Thymus (tissue), 11 donors: Measurements from ENCODE around the gene PAX4. TPM values are rescaled to one million over a fixed set of nuclear protein-coding genes. Genes with fewer than 3 reads are reported as not detected.
"Not testable (repeated sequence)": the region's sequence is repeated elsewhere in the genome, so short reads cannot be mapped to it uniquely, and the experiment has no call there.

ENCODE experiments used
- DNase-seq, 9 donors: peaks; one replicate each; pipeline ENCODE4 v3.0.0-alpha.2; 2013; ENCODE audit warnings: low spot score in 9 of 9, low read depth in 6 of 9, missing footprints in 1 of 9
- H3K27ac ChIP-seq, 2 donors: one replicate each; pipeline ENCODE4 v1.5.1; 2013; ENCODE audit warnings: control low read depth in 1 of 2, low read depth in 1 of 2, low read length in 1 of 2, mild to moderate bottlenecking in 1 of 2, moderate library complexity in 1 of 2
- H3K27me3 ChIP-seq, 2 donors: one replicate each; pipeline ENCODE4 v1.5.1; 2013; ENCODE audit warnings: low read length in 1 of 2; ENCODE audit not compliant: control insufficient read depth in 2 of 2, insufficient read depth in 1 of 2
- H3K36me3 ChIP-seq, 2 donors: one replicate each; pipeline ENCODE4 v1.5.1; 2013; ENCODE audit warnings: low read length in 1 of 2, mild to moderate bottlenecking in 1 of 2, moderate library complexity in 1 of 2; ENCODE audit not compliant: control insufficient read depth in 2 of 2, insufficient read depth in 2 of 2
- H3K4me1 ChIP-seq, 2 donors: one replicate each; pipeline ENCODE4 v1.5.1; 2013; ENCODE audit warnings: low read length in 2 of 2; ENCODE audit not compliant: control insufficient read depth in 2 of 2, insufficient read depth in 2 of 2
- H3K4me3 ChIP-seq, 2 donors: one replicate each; pipeline ENCODE4 v1.5.1; 2013; ENCODE audit warnings: low read length in 2 of 2, control low read depth in 1 of 2, mild to moderate bottlenecking in 1 of 2
- H3K9me3 ChIP-seq, 2 donors: one replicate each; pipeline ENCODE4 v1.5.1; 2013; ENCODE audit warnings: low read length in 1 of 2, mild to moderate bottlenecking in 1 of 2; ENCODE audit not compliant: control insufficient read depth in 2 of 2, insufficient read depth in 1 of 2
- WGBS: extraction: QIAGEN DNeasy Blood & Tissue Kit; methylation state at CpG from one replicate; pipeline ENCODE4 v1.1.7; 2013; 5-methylcytosine and 5-hydroxymethylcytosine counted together
- polyA plus RNA-seq: library from polyadenylated mRNA; stranded (reverse); fragments of 200-250 nt; gene quantifications from one replicate; pipeline ENCODE4 v1.2.3, GENCODE V29; 2013
- total RNA-seq: library from RNA; stranded (reverse); fragments of 120-200 nt; gene quantifications from one replicate; pipeline ENCODE4 v1.2.4, GENCODE V29; 2013
- donor health status: healthy.

PAX4 gene
- total and polyA plus RNA-seq, 2 donors: 0.11 TPM; not detected in 1

DNA sequence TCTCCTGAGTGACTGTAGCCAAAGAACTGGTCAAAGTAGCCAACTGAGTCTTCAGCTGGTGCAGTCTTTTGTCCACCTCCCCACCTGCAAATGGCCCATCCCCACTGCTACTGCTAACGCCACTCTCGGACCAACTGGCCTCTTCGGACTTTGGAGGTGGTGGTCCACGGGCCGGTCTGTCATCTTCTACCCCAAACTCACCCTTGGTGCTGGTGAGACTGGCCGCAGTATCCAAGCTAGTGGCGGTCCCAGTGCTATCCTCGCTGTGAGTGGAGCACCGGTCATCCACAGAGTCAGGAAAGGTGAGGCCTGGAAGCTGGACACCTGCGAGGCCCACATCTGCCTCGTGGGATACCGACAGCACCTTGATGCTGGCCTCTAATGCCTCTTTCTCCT, 33.3 kb downstream of the PAX4 start:
- Histone ChIP-seq H3K27me3 (peaks cover 0 to 8% of the 10 kb centered on the region in 2 donors), H3K27ac (no peak overlapping the region), H3K9me3 (peaks cover 0 to 3% of the 10 kb centered on the region in 2 donors), H3K4me1 (peaks cover 33 to 40% of the 10 kb centered on the region in 2 donors), H3K4me3 (peak overlapping the region; percentile 69 to 84), H3K36me3 (peaks cover 19 to 35% of the 10 kb centered on the region in 2 donors)
- no peak for DNase-seq
- WGBS: 41% methylated on average over 12 of the region's 12 CpGs

DNA sequence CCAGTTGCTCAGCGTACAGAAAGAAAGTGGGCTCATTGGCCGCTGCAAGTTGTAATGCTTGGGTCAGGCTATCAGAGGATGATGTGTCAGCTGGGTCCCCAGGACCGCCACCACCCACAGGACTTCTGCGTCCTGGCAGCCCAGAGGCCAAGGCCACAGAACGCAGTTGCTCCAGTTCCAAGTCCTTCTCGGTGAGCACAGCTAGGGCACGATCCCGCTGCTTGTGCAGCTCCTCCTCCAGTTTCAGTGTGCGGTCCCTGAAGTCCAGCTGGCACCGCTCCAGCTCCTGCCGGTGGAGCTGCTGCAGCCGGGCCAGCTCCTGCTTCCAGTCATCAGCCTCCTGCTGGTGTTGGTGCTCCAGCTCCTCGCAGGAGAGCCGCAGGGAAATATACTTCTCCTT, 35.6 kb downstream of the PAX4 start:
- no peak for DNase-seq
- Histone ChIP-seq H3K27ac (no peak overlapping the region), H3K4me1 (peaks cover 19 to 25% of the 10 kb centered on the region in 2 donors), H3K36me3 (peaks cover 25 to 45% of the 10 kb centered on the region in 2 donors), H3K27me3 (peaks cover 0 to 1% of the 10 kb centered on the region in 2 donors), H3K9me3 (no peaks in the 10 kb centered on the region), H3K4me3 (no peak overlapping the region)
- WGBS: 97% methylated on average over 14 of the region's 14 CpGs

DNA sequence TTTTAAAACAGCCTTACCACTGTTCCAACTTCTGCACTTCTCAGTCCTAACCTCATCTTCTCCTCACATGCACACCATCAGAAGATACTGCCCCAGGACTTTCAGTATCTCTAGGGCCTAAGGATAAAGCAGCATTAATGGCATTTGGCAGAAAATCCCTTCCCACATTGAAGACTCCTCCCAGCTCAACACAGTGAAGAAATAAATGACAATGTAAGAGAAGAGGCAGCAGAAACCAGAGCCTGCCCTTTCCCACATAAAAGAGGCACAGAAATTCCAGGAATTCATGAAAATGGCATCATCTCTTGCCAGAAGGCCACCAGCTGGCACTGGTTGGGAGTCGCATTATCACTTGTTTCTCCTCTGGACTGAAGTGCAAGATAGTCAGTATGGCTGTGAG, 36.2 kb downstream of the PAX4 start:
- H3K9me3 ChIP-seq: no peaks in the 10 kb centered on the region
- H3K4me3 ChIP-seq: no peak overlapping the region
- H3K4me1 ChIP-seq: peaks cover 19 to 25% of the 10 kb centered on the region in 2 donors
- H3K27me3 ChIP-seq: no peaks in the 10 kb centered on the region
- peaks cover 25 to 45% of the 10 kb centered on the region in 2 donors for H3K36me3 ChIP-seq
- 100% methylated on average over 1 of the region's 1 CpG for WGBS
- no peak for DNase-seq
- H3K27ac ChIP-seq: no peak overlapping the region

DNA sequence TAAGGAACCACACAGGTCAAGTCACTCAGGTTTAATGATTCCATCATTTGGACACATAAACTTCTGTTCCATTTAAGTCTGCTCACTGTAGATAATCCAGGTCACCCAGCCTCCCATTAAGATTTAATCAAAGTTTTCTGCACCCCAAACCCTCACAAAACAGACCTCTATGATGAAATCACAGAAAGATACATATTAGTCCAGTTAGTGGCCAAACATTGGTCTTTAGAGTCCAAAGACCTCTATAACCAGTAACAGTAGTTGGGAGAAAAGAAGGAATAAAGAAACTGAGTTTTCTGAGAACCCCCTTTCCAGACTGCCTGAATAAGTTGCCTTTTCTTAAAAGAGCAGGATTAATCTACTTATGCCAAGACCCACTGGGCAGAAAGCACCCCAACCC, 37.3 kb downstream of the PAX4 start:
- peaks cover 19 to 21% of the 10 kb centered on the region in 2 donors for H3K4me1 ChIP-seq
- H3K9me3 ChIP-seq: no peaks in the 10 kb centered on the region
- no peaks in the 10 kb centered on the region for H3K27me3 ChIP-seq
- H3K27ac ChIP-seq: no peak overlapping the region
- DNase-seq: no peak
- H3K4me3 ChIP-seq: no peak overlapping the region
- peaks cover 25 to 45% of the 10 kb centered on the region in 2 donors for H3K36me3 ChIP-seq

DNA sequence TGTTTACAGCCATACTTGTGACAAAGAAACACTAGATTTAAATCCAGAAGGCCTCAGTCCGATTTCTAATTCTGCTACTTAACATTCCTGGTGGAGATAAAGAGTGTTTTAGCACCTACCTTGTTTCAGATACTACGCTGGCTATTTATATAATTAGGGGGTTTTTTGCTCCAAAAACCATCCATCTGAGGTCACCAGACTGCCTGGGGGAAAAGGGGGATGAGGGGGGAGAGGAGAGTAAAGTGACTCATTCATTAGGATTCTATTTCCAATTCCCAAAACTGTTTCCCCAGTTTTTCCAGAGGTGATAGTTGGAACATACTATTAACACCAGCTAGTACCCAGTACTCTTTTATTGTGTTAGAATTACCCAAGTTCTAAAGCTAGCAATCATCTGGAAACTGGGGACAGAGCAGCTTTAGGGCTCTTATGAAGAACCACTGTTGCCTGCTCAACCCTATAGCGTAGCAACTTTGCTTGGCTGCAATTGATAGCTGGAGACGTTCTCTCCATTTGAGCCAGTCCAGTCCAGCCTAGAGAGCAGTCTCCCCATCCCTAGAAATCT, 39.1 kb downstream of the PAX4 start:
- Histone ChIP-seq H3K4me3 (no peak overlapping the region), H3K36me3 (peaks cover 25 to 45% of the 10 kb centered on the region in 2 donors), H3K27me3 (no peaks in the 10 kb centered on the region), H3K9me3 (no peaks in the 10 kb centered on the region), H3K27ac (no peak overlapping the region), H3K4me1 (peaks cover 7 to 8% of the 10 kb centered on the region in 2 donors)
- WGBS: 91% methylated on average over 4 of the region's 4 CpGs
- no peak for DNase-seq

DNA sequence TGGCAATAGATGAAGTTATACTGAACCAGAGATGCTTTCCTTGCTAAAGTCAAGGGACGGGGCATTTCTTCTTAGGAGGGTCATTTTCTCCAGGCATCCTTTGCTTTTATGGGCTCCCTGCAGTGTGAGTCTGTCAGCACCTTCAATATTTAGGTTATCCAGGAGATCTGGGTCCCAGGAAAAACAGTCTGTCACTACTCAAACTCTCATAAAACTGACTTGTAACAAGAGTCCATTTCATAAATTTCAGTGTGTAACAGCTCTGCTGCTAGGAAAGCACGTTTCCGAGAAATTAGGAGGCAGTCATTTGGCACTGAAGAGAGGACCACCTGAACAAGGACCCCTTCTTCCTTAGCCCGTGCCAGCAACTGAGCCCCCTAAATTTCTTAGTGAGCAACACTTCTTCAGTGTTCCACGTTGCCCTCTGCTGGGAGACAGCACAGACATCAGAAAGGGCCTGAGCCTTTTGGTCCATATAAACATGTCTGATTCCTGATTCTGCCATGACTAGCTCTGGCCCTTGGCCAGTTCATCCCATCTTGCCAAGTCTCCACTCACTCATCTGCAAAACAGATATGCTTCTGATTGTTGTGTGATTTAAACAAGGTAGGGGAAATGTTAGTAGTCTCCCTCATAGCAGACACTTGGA, 39.8 kb downstream of the PAX4 start:
- Histone ChIP-seq H3K27ac (no peak overlapping the region), H3K27me3 (no peaks in the 10 kb centered on the region), H3K36me3 (peaks cover 23 to 45% of the 10 kb centered on the region in 2 donors), H3K4me1 (peaks cover 4% of the 10 kb centered on the region in 2 donors), H3K9me3 (no peaks in the 10 kb centered on the region), H3K4me3 (no peak overlapping the region)
- 90% methylated on average over 5 of the region's 5 CpGs for WGBS
- DNase-seq: no peak

DNA sequence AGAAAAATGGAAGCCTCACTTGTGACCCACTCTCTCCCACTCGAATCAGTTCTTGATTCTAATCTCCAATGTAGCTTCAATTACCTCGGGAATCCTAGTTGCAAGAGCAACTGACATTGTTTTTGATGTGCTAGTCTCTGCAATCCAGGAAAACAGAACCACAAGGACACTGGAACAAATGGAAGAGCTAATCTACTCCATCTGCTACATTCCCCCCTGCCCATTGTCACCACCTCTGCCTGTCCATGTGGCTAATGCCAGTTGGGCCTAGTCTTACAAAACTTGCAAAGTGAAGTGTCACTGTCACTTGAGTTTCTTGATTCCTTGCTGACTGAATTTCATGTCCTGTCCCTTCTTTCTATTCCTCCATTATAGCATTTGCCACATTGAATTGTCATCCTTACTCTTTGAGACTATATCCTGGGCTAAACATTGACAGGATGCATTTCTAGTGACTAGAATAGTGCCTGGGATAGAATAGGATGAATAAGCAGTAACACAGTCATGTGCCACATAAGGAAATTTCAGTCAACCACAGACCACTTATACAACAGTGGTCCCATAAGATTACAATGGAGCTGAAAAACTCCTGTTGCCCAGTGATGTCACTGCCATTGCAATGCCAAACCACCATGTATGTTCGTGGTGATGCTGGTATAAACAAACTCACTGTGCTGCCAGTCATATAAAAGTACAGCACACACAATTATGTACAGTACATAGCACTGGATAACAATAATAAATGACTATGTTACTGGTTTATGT, 46.0 kb downstream of the PAX4 start:
- H3K4me3 ChIP-seq: no peak overlapping the region
- no peaks in the 10 kb centered on the region for H3K9me3 ChIP-seq
- WGBS: 86% methylated on average over 3 of the region's 3 CpGs
- DNase-seq: no peak
- H3K4me1 ChIP-seq: no peaks in the 10 kb centered on the region
- H3K36me3 ChIP-seq: no peaks in the 10 kb centered on the region
- no peaks in the 10 kb centered on the region for H3K27me3 ChIP-seq
- no peak overlapping the region for H3K27ac ChIP-seq

DNA sequence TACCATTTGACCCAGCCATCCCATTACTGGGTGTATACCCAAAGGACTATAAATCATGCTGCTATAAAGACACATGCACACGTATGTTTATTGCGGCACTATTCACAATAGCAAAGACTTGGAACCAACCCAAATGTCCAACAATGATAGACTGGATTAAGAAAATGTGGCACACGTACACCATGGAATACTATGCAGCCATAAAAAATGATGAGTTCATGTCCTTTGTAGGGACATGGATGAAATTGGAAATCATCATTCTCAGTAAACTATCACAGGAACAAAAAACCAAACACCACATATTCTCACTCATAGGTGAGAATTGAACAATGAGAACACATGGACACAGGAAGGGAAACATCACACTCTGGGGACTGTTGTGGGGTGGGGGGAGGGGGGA, 49.9 kb downstream of the PAX4 start:
- not testable (repeated sequence) for H3K4me1 ChIP-seq, H3K4me3 ChIP-seq, DNase-seq, H3K27me3 ChIP-seq, H3K9me3 ChIP-seq, H3K36me3 ChIP-seq, H3K27ac ChIP-seq
- no CpG with 5 or more reads among the region's 3 CpGs for WGBS

DNA sequence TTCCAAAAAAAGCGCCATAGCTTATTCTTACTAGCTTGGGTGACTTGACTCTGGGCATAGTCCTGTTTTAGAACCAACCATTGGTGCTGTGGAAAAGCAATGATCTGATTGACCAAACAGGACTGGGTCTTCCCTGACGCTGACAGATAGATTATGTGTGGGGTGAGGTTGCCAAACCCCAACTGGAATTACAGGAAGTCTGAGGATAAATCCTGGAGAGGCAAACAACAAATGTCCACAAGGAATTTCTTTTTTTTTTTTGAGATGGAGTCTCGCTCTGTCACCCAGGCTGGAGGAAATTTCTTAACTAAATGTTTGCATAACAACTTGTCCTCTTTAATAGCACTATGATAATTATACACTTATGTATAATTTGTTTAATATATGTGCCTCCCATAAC, 51.7 kb downstream of the PAX4 start:
- Histone ChIP-seq H3K9me3 (no peaks in the 10 kb centered on the region), H3K27me3 (no peaks in the 10 kb centered on the region), H3K27ac (no peak overlapping the region), H3K36me3 (no peaks in the 10 kb centered on the region), H3K4me3 (no peak overlapping the region), H3K4me1 (no peaks in the 10 kb centered on the region)
- DNase-seq: no peak
- 94% methylated on average over 3 of the region's 3 CpGs for WGBS
